ENCODE data around the gene PRRT4. TPM values are rescaled to one million over a fixed set of nuclear protein-coding genes. Genes with fewer than 3 reads are reported as not detected.

The PRRT4 gene
- polyA plus RNA-seq, 3 donors, result 0.54 to 0.72 (median 0.67) TPM

- no peak for DNase-seq (ENCODE audit: low read depth in 3 of 3, low spot score in 2 of 3)
Observed at GRCh38 chr7:128302139-128302538, 59.4 kb downstream of the PRRT4 start.

Other genes with a start within 250 kb of the PRRT4 start
- under 1 TPM; 0.19 to 0.42 (median 0.34) TPM for gene LEP, start 120.4 kb downstream of the PRRT4 start, polyA plus RNA-seq (ENCODE audit: insufficient read length in 3 of 3)
- gene RBM28, start 17.8 kb downstream of the PRRT4 start, polyA plus RNA-seq (ENCODE audit: insufficient read length in 3 of 3), result 10 to 100 TPM; 43.2 to 49.0 (median 44.7) TPM
- 10 to 100 TPM; 26.1 to 27.3 (median 26.8) TPM for gene IMPDH1, start 48.3 kb upstream of the PRRT4 start, polyA plus RNA-seq (ENCODE audit: insufficient read length in 3 of 3)
- gene HILPDA, start 94.2 kb upstream of the PRRT4 start, polyA plus RNA-seq (ENCODE audit: insufficient read length in 3 of 3), result 10 to 100 TPM; 17.7 to 18.6 (median 17.8) TPM
- gene METTL2B, start 115.1 kb upstream of the PRRT4 start, polyA plus RNA-seq (ENCODE audit: insufficient read length in 3 of 3), result 10 to 100 TPM; 24.7 to 27.7 (median 26.7) TPM